GM12891 (cell line): ENCODE results near the gene SAMMSON. TPM values are rescaled to one million over a fixed set of nuclear protein-coding genes. Genes with fewer than 3 reads are reported as not detected.

Experiments
- DNase-seq: peaks from one replicate; pipeline ENCODE4 v3.0.0; 2011; ENCODE audit warnings: low spot score; ENCODE audit not compliant: insufficient read length
- FAIRE-seq: peaks from 2 replicates; lab custom pipeline; 2011; peaks lifted over from hg19 to GRCh38; lab: Jason Lieb, UNC
- PAX5 ChIP-seq: IDR thresholded peaks from 2 replicates; pipeline ENCODE4 v1.6.1; 2011; ENCODE audit warnings: low read length, moderate library complexity, mild to moderate bottlenecking; ENCODE audit not compliant: insufficient read depth, severe bottlenecking
- POLR2A ChIP-seq: IDR thresholded peaks from 2 replicates; pipeline ENCODE4 v1.6.1; 2011; ENCODE audit warnings: low read depth, low read length, control low read depth
- POLR2AphosphoS5 ChIP-seq: IDR thresholded peaks from 2 replicates; pipeline ENCODE4 v1.6.1; 2011; ENCODE audit warnings: low read depth, low read length, control low read depth
- POU2F2 ChIP-seq: IDR thresholded peaks from 2 replicates; pipeline ENCODE4 v1.6.1; 2011; ENCODE audit warnings: low read depth, mild to moderate bottlenecking, control low read depth, low read length, moderate library complexity
- SPI1 ChIP-seq: IDR thresholded peaks from 2 replicates; pipeline ENCODE4 v1.6.1; 2011; ENCODE audit warnings: low read depth, low read length, control low read depth
- TAF1 ChIP-seq: IDR thresholded peaks from 2 replicates; pipeline ENCODE4 v1.6.1; 2011; ENCODE audit warnings: low read depth, low read length, control low read depth
- polyA plus RNA-seq: library from polyadenylated mRNA; unstranded; fragments of >200 nt; gene quantifications from one replicate; pipeline ENCODE4 v1.2.1, GENCODE V29; 2012; ENCODE audit warnings: low read depth, missing spikeins, inconsistent platforms; ENCODE audit not compliant: missing spikeins

The SAMMSON gene
- polyA plus RNA-seq = not detected

GRCh38 chr3:69999140-70000027 is at the start of gene SAMMSON:
Gene SAMMSON (plus strand): TSS chr3:69999733.
- TF ChIP-seq SPI1 (no peak), PAX5 (no peak), POLR2AphosphoS5 (no peak)
- DNase-seq (no peak), FAIRE-seq (no peak)

GRCh38 chr3:69951616-69952015 is 47.9 kb upstream of the SAMMSON start:
- FAIRE-seq = no peak
- no peak for DNase-seq
- TF ChIP-seq TAF1 (no peak), POLR2A (no peak), PAX5 (no peak), POU2F2 (no peak), SPI1 (no peak), POLR2AphosphoS5 (no peak)

- FAIRE-seq (no peak), DNase-seq (no peak)
- TF ChIP-seq POLR2A = no peak
- no peak for TF ChIP-seq POLR2AphosphoS5
- no peak for TF ChIP-seq SPI1
- no peak for TF ChIP-seq PAX5
- TF ChIP-seq POU2F2 = no peak
- no peak for TF ChIP-seq TAF1
These were observed 40.0 kb upstream of the SAMMSON start for GRCh38 chr3:69959581-69959980.

GRCh38 chr3:69961706-69962439 is 37.7 kb upstream of the SAMMSON start:
- no peak for TF ChIP-seq POLR2A
- no peak for TF ChIP-seq SPI1
- FAIRE-seq = no peak

GRCh38 chr3:69963643-69964042 is 35.9 kb upstream of the SAMMSON start:
- no peak for FAIRE-seq
- no peak for TF ChIP-seq PAX5
- no peak for TF ChIP-seq POU2F2
- TF ChIP-seq POLR2AphosphoS5 = no peak
- TF ChIP-seq SPI1 = no peak
- TF ChIP-seq POLR2A = no peak
- TF ChIP-seq TAF1 = no peak
- no peak for DNase-seq

More at GRCh38 chr3:69961706-69962439, 37.7 kb upstream of the SAMMSON start:
- no peak for DNase-seq

- TF ChIP-seq PAX5 (no peak), POLR2A (no peak), SPI1 (no peak)
- FAIRE-seq (no peak), DNase-seq (no peak)
These were observed 32.4 kb upstream of the SAMMSON start for GRCh38 chr3:69967156-69967555.

GRCh38 chr3:69970827-69971226 is 28.7 kb upstream of the SAMMSON start:
- TF ChIP-seq TAF1 (no peak), POLR2A (no peak), SPI1 (no peak), POLR2AphosphoS5 (no peak), PAX5 (no peak), POU2F2 (no peak)
- FAIRE-seq (no peak), DNase-seq (no peak)

GRCh38 chr3:69972672-69973071 is 26.9 kb upstream of the SAMMSON start:
- DNase-seq = no peak
- TF ChIP-seq PAX5 = no peak
- no peak for TF ChIP-seq POLR2A
- TF ChIP-seq SPI1 = no peak
- TF ChIP-seq POLR2AphosphoS5 = no peak
- TF ChIP-seq TAF1 = no peak
- no peak for TF ChIP-seq POU2F2
- no peak for FAIRE-seq

- TF ChIP-seq POLR2AphosphoS5 (no peak), SPI1 (no peak), POU2F2 (no peak), POLR2A (no peak), TAF1 (no peak), PAX5 (no peak)
- no peak for FAIRE-seq
These were observed 23.5 kb upstream of the SAMMSON start for GRCh38 chr3:69976021-69976420.

More at GRCh38 chr3:69976021-69976420, 23.5 kb upstream of the SAMMSON start:
- no peak for DNase-seq
